Astrocyte of the cerebellum (primary cell): ENCODE measurements around the gene MRM3.

Experiments
- DNase-seq: peaks from one replicate; pipeline ENCODE4 v3.0.0-alpha.2; 2011; ENCODE audit warnings: low read depth
- H3K4me3 ChIP-seq: 2 replicates; pipeline ENCODE4 v1.5.1; 2011; ENCODE audit warnings: mild to moderate bottlenecking, low read depth, low read length, moderate library complexity
- CTCF ChIP-seq: IDR thresholded peaks from 2 replicates; pipeline ENCODE4 v1.5.1; 2012; ENCODE audit warnings: low read length, low read depth, moderate library complexity, mild to moderate bottlenecking; ENCODE audit errors: missing control alignments
- in situ Hi-C: cut with HindIII; loops from 2 replicates; pipeline ENCODE4 v1.10.0; 2017; ENCODE audit warnings: low sequenced_read_pairs

The MRM3 gene

GRCh38 chr17:791829-792228, 9.7 kb downstream of the MRM3 start:
- in situ Hi-C loops, result loop anchor here (25.0 kb wide), 1 partner anchor 195 kb away; the partner anchor contains the start of genes NXN and TIMM22
- TF ChIP-seq CTCF, result no peak
- no peak overlapping the region for H3K4me3 ChIP-seq
- no peak for DNase-seq

- in situ Hi-C loops, result loop anchor here (25.0 kb wide), 1 partner anchor 195 kb away; the partner anchor contains the start of genes NXN and TIMM22
Observed at GRCh38 chr17:792277-792676, 10.1 kb downstream of the MRM3 start.

GRCh38 chr17:794876-795275, 12.7 kb downstream of the MRM3 start:
- in situ Hi-C loops, result loop anchor here (5.0 to 25.0 kb wide), 2 partner anchors 77 to 192 kb away; partner anchors contain the start of genes NXN and TIMM22
- TF ChIP-seq CTCF, result peak; percentile 58
- DNase-seq, result peak; percentile 52
- H3K4me3 ChIP-seq, result no peak overlapping the region

More at GRCh38 chr17:792277-792676, 10.1 kb downstream of the MRM3 start:
- H3K4me3 ChIP-seq, result no peak overlapping the region
- no peak for DNase-seq
- TF ChIP-seq CTCF, result no peak

- in situ Hi-C loops, result loop anchor here (5.0 to 25.0 kb wide), 2 partner anchors 77 to 192 kb away; partner anchors contain the start of genes NXN and TIMM22
- DNase-seq, result no peak
- no peak overlapping the region for H3K4me3 ChIP-seq
- TF ChIP-seq CTCF, result no peak
Observed at GRCh38 chr17:795276-795675, 13.1 kb downstream of the MRM3 start.

- no peak for DNase-seq
- no peak for TF ChIP-seq CTCF
- in situ Hi-C loops, result loop anchor here (5.0 to 25.0 kb wide), 2 partner anchors 77 to 192 kb away; partner anchors contain the start of genes NXN and TIMM22
- no peak overlapping the region for H3K4me3 ChIP-seq
Observed at GRCh38 chr17:795721-796120, 13.6 kb downstream of the MRM3 start.

GRCh38 chr17:796609-797008, 14.5 kb downstream of the MRM3 start:
- no peak for TF ChIP-seq CTCF
- DNase-seq, result no peak
- in situ Hi-C loops, result loop anchor here (5.0 to 25.0 kb wide), 2 partner anchors 76 to 191 kb away; partner anchors contain the start of genes NXN and TIMM22
- no peak overlapping the region for H3K4me3 ChIP-seq
